GM21717 (cell line): ENCODE measurements around the gene NF1.

Source experiments
- ATAC-seq: cut with Tn5 transposase; IDR thresholded peaks from one replicate; pipeline ENCODE4 v1.9.1; 2021; ENCODE audit warnings: mild to moderate bottlenecking, moderate library complexity; ENCODE audit not compliant: unreplicated experiment

The NF1 gene

GRCh38 chr17:31394544-31394943 is 299.8 kb downstream of the NF1 start:
- no peak for ATAC-seq

- ATAC-seq: no peak
Measured at GRCh38 chr17:31397256-31397939, 302.6 kb downstream of the NF1 start.

GRCh38 chr17:31398381-31399311 is 303.9 kb downstream of the NF1 start:
- no peak for ATAC-seq

- no peak for ATAC-seq
Measured at GRCh38 chr17:31400481-31400950, 305.7 kb downstream of the NF1 start.

GRCh38 chr17:31401456-31402254 is 306.9 kb downstream of the NF1 start:
- ATAC-seq: no peak

GRCh38 chr17:31404028-31404949 is 309.5 kb downstream of the NF1 start:
- no peak for ATAC-seq

- ATAC-seq: no peak
Measured at GRCh38 chr17:31405890-31406371, 311.2 kb downstream of the NF1 start.

GRCh38 chr17:31408586-31408985 is 313.8 kb downstream of the NF1 start:
- no peak for ATAC-seq

GRCh38 chr17:31411707-31412285 is 317.0 kb downstream of the NF1 start:
- ATAC-seq: no peak

- no peak for ATAC-seq
Measured at GRCh38 chr17:31412511-31412910, 317.7 kb downstream of the NF1 start.

- ATAC-seq: no peak
Measured at GRCh38 chr17:31413081-31413799, 318.5 kb downstream of the NF1 start.

- ATAC-seq: no peak
Measured at GRCh38 chr17:31413874-31414549, 319.2 kb downstream of the NF1 start.

GRCh38 chr17:31414550-31414918 is 319.8 kb downstream of the NF1 start:
- no peak for ATAC-seq

- no peak for ATAC-seq
Measured at GRCh38 chr17:31415004-31415454, 320.3 kb downstream of the NF1 start.

GRCh38 chr17:31415640-31416502 is 321.1 kb downstream of the NF1 start:
- ATAC-seq: no peak

- ATAC-seq: no peak
Measured at GRCh38 chr17:31416503-31416923, 321.7 kb downstream of the NF1 start.

GRCh38 chr17:31417051-31417792 is 322.4 kb downstream of the NF1 start:
- no peak for ATAC-seq
